Activated CD4-positive, alpha-beta T cell treated with anti-CD3 and anti-CD28 coated beads, Interleukin-2, amount 10 ng/mL, durations not matched to agents 24 days and 14 days (primary cell): Measurements from ENCODE around the gene WFIKKN2. TPM values are rescaled to one million over a fixed set of nuclear protein-coding genes. Genes with fewer than 3 reads are reported as not detected.
A peak's percentile ranks its signal among the peaks of the same experiment; 100 is the strongest.
"Not testable (repeated sequence)": the region's sequence is repeated elsewhere in the genome, so short reads cannot be mapped to it uniquely, and the experiment has no call there.

Experiments
- DNase-seq: peaks from one replicate; pipeline ENCODE4 v3.0.0; 2022
- H3K27ac Mint-ChIP-seq: one replicate; pipeline ENCODE4 v1.8.0; 2022; ENCODE audit warnings: mild to moderate bottlenecking, mixed read lengths
- H3K27me3 Mint-ChIP-seq: one replicate; pipeline ENCODE4 v1.8.0; 2022; ENCODE audit warnings: mixed read lengths
- H3K36me3 Mint-ChIP-seq: one replicate; pipeline ENCODE4 v1.8.0; 2022; ENCODE audit warnings: low read depth, mild to moderate bottlenecking, mixed read lengths
- H3K4me1 Mint-ChIP-seq: one replicate; pipeline ENCODE4 v1.8.0; 2021; ENCODE audit warnings: mixed read lengths
- H3K4me3 Mint-ChIP-seq: one replicate; pipeline ENCODE4 v1.8.0; 2022; ENCODE audit warnings: mild to moderate bottlenecking, moderate library complexity, mixed read lengths
- H3K9me3 Mint-ChIP-seq: one replicate; pipeline ENCODE4 v1.8.0; 2021; ENCODE audit warnings: mixed read lengths
- intact Hi-C: fragments of 100-400 bp; cut with micrococcal nuclease; formaldehyde crosslinking; loops from one replicate; pipeline ENCODE4 v1.15.1; 2023
- total RNA-seq: library from RNA; stranded (reverse); gene quantifications from 2 replicates; pipeline ENCODE4 v1.2.3, GENCODE V29; 2022

WFIKKN2 gene
- total RNA-seq, 1 donor from 2014 or later: not detected

GRCh38 chr17:50843150-50843905 is 7.9 kb downstream of the WFIKKN2 start:
- Mint-ChIP-seq H3K4me3 (no peak overlapping the region), H3K9me3 (no peaks in the 10 kb centered on the region), H3K36me3 (no peaks in the 10 kb centered on the region), H3K4me1 (peaks cover 3% of the 10 kb centered on the region), H3K27me3 (no peaks in the 10 kb centered on the region), H3K27ac (no peak overlapping the region)
- intact Hi-C loops: loop anchor here (5.0 kb wide), 1 partner anchor 296 kb away; the partner anchor contains the start of gene SPATA20
- no peak for DNase-seq

DNA sequence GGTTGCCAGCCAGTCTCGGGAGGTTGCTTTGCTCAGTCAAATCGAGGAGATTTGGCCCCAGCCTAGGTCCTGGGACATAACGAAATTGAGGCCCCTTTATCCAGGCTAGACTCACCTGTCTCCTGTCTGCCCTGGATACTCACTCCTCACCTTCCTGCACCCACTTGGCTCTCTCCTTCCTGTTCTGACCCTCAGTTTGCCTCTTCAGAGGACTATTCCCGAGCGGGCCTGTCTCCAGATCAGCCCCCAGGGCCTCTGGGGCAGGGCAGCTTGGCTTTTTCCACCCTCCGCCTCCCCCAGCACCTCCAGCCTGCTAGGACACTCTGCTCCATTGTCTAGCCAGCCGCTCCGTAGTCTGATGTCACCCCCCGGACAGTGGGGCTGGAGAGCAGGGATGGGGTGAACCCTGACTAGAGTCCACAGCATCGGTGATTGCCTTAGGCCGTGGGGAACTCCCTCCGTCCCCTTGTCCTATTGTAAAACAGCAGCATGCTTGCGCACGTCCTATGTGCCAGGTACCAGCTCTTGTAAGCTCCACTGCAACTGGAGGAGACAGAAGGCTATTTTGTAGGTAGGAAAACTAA is 8.8 kb downstream of the WFIKKN2 start:
- intact Hi-C loops: loop anchor here (5.0 kb wide), 1 partner anchor 297 kb away; the partner anchor contains the start of gene SPATA20
- no peaks in the 10 kb centered on the region for H3K36me3 Mint-ChIP-seq
- no peaks in the 10 kb centered on the region for H3K27me3 Mint-ChIP-seq
- H3K4me1 Mint-ChIP-seq: peaks cover 3% of the 10 kb centered on the region
- no peak for DNase-seq
- H3K4me3 Mint-ChIP-seq: no peak overlapping the region
- H3K9me3 Mint-ChIP-seq: no peaks in the 10 kb centered on the region
- H3K27ac Mint-ChIP-seq: no peak overlapping the region

DNA sequence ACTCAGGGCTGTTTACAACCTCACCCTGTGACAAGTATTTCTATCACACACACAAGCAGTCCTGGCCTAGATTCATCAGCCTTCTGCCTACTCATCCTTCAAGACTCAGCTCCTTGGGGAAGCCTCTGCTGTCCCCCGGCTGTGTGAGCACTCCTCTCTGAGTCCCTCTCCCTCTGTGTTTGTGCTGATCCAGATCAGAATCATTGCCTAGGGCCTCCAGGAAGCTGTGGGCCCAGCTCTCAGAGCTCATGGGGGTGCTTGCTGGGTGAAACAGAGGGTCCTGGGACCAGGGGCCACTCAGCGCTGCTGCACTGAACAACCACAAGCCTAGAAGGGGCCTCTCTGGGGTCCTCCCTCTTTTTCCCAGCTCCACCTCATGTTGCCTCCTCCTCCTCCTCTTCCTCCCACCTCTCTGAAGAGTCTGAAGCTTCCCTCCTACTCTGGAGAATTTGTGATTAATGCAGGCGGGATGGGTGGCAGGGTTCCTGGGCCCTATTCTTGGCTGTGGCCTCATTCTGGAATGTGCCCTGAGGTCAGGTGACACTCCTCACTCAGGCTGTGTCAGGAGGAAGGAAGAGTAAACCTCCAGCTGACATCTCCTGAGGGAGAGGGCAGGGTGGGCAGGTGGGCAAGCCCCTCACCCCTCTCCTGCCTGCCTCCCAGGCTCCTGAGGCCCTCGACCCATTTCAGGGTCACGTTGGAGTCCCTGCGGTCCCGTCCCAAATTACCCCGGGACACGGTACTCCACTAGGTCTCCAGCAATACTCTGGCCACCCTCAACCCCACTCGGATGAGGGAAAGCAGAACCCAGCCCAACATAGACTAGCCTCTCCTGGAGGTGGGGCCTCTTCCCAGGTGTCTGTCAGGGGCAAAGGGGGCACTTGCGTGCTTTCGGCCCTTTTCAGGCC is 10.1 kb downstream of the WFIKKN2 start:
- DNase-seq: no peak
- Mint-ChIP-seq H3K4me1 (peaks cover 3% of the 10 kb centered on the region), H3K27me3 (no peaks in the 10 kb centered on the region), H3K9me3 (no peaks in the 10 kb centered on the region), H3K4me3 (no peak overlapping the region), H3K36me3 (no peaks in the 10 kb centered on the region), H3K27ac (no peak overlapping the region)
- intact Hi-C loops: no loop called here

- DNase-seq: no peak
- Mint-ChIP-seq H3K4me3 (no peak overlapping the region), H3K27me3 (no peaks in the 10 kb centered on the region), H3K9me3 (no peaks in the 10 kb centered on the region), H3K27ac (no peak overlapping the region), H3K4me1 (peaks cover 10% of the 10 kb centered on the region), H3K36me3 (no peaks in the 10 kb centered on the region)
- intact Hi-C loops: no loop called here
Measured at GRCh38 chr17:50847566-50847965, 12.2 kb downstream of the WFIKKN2 start.

- Mint-ChIP-seq H3K4me1 (peaks cover 14% of the 10 kb centered on the region), H3K36me3 (no peaks in the 10 kb centered on the region), H3K9me3 (no peaks in the 10 kb centered on the region), H3K4me3 (no peak overlapping the region), H3K27ac (no peak overlapping the region), H3K27me3 (no peaks in the 10 kb centered on the region)
- DNase-seq: no peak
- intact Hi-C loops: no loop called here
Measured at GRCh38 chr17:50848039-50848438, 12.7 kb downstream of the WFIKKN2 start.

DNA sequence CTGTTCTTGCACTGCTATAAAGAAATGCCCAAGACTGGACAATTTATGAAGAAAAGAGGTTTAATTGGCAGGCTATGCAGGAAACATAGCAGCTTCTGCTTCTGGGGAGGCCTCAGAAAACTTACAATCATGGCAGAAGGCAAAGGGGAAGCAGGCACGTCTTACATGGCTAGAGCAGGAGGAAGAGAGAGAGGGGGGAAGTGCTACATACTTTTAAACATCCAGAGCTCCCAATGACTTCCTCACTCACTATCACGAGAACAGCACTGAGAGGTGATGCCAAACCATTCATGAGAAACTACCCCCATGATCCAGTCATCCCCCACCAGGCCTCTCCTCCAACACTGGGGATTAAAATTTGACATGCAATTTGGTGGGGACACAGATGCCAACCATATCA is 13.3 kb downstream of the WFIKKN2 start:
- intact Hi-C loops: no loop called here
- H3K9me3 Mint-ChIP-seq: no peaks in the 10 kb centered on the region
- H3K27ac Mint-ChIP-seq: no peak overlapping the region
- no peak overlapping the region for H3K4me3 Mint-ChIP-seq
- peaks cover 14% of the 10 kb centered on the region for H3K4me1 Mint-ChIP-seq
- no peak for DNase-seq
- H3K36me3 Mint-ChIP-seq: no peaks in the 10 kb centered on the region
- H3K27me3 Mint-ChIP-seq: peaks cover 2% of the 10 kb centered on the region

GRCh38 chr17:50850640-50851039 is 15.3 kb downstream of the WFIKKN2 start:
- intact Hi-C loops: no loop called here
- DNase-seq: no peak

DNA sequence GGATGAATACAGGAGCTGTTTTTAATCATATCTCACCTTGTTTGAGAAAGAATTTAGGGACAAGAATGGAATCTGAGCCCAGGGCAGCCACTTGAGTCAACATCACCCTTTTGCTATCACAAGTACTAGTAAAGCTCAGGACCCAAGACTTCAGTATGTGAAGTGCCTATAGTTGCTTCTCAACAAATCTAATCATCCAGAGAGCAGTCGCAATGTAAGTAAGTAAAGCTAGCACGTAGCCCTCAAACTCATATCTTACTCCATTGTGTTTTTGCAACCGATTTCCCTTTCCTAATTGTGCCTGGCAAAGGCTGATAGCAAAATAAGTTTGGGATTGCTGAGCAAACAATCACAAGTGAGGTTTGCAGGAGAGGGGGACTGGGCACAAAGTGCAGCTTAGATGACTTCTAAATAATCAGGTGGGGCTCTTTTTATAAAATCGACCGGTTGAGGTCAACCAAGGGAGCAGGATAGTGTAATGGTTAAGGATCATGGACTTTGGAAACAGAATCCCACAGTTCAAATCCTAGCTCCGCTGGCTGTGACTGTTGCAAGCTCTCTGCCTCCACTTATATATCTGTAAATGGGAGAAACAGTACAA is 17.7 kb downstream of the WFIKKN2 start:
- no peak for DNase-seq
- Mint-ChIP-seq H3K4me3 (peak overlapping the region; percentile 53), H3K27me3 (peaks cover 21% of the 10 kb centered on the region), H3K27ac (peak overlapping the region; percentile 82), H3K36me3 (no peaks in the 10 kb centered on the region), H3K4me1 (peaks cover 18% of the 10 kb centered on the region), H3K9me3 (no peaks in the 10 kb centered on the region)
- intact Hi-C loops: no loop called here

More at GRCh38 chr17:50850640-50851039, 15.3 kb downstream of the WFIKKN2 start:
- H3K4me1 Mint-ChIP-seq: peaks cover 14% of the 10 kb centered on the region
- H3K36me3 Mint-ChIP-seq: no peaks in the 10 kb centered on the region
- H3K4me3 Mint-ChIP-seq: no peak overlapping the region
- H3K27me3 Mint-ChIP-seq: peaks cover 13% of the 10 kb centered on the region
- no peak overlapping the region for H3K27ac Mint-ChIP-seq
- no peaks in the 10 kb centered on the region for H3K9me3 Mint-ChIP-seq

DNA sequence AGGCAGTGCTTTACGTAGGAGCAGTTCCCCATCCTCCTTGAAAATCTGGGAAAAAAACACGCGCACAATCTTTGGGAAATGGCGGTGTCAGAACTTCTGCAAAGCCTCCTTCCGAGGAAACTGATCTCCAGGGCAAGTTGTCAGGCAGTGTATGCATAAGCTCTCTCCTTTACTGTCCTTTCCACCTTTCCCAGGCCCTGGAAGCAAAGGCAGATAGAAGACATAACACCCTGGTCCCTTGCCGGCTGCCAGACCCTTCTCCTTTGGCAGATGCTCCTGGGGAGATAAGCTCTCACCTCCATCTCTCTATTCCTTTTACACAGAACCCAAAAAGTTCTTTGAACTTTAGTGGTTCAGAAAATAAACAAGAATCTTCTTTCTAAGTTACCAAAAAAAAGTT is 18.4 kb downstream of the WFIKKN2 start:
- H3K4me1 Mint-ChIP-seq: peaks cover 18% of the 10 kb centered on the region
- H3K36me3 Mint-ChIP-seq: no peaks in the 10 kb centered on the region
- H3K4me3 Mint-ChIP-seq: no peak overlapping the region
- H3K9me3 Mint-ChIP-seq: no peaks in the 10 kb centered on the region
- H3K27ac Mint-ChIP-seq: no peak overlapping the region
- DNase-seq: no peak
- peaks cover 23% of the 10 kb centered on the region for H3K27me3 Mint-ChIP-seq
- intact Hi-C loops: no loop called here

- peaks cover under 1% of the 10 kb centered on the region for H3K36me3 Mint-ChIP-seq
- H3K27ac Mint-ChIP-seq: no peak overlapping the region
- no peak overlapping the region for H3K4me3 Mint-ChIP-seq
- peaks cover 23% of the 10 kb centered on the region for H3K27me3 Mint-ChIP-seq
- intact Hi-C loops: no loop called here
- DNase-seq: no peak
- no peaks in the 10 kb centered on the region for H3K9me3 Mint-ChIP-seq
- peaks cover 18% of the 10 kb centered on the region for H3K4me1 Mint-ChIP-seq
Measured at GRCh38 chr17:50855708-50856330, 20.4 kb downstream of the WFIKKN2 start.

DNA sequence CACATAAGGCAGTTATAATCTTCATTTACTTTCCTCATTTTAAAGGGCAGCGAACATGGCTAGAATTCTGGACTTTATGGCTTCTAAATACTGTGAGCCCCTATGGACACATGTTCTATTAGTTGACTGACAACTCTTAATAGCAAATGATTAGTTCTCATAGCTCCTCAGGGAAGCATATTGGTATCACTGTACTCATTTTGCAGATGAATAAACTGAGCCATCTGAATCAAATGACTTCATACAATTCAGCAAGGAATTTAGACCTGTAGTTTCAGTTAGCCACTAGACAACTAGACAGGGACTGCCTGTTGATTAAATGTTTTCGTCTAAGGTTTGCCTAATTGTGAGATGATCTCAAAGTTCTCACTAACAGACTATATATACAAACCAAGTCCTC is 21.0 kb downstream of the WFIKKN2 start:
- H3K9me3 Mint-ChIP-seq: no peaks in the 10 kb centered on the region
- intact Hi-C loops: no loop called here
- H3K27ac Mint-ChIP-seq: no peak overlapping the region
- no peak overlapping the region for H3K4me3 Mint-ChIP-seq
- H3K27me3 Mint-ChIP-seq: peaks cover 23% of the 10 kb centered on the region
- H3K36me3 Mint-ChIP-seq: peaks cover 4% of the 10 kb centered on the region
- no peak for DNase-seq
- H3K4me1 Mint-ChIP-seq: peaks cover 18% of the 10 kb centered on the region

DNA sequence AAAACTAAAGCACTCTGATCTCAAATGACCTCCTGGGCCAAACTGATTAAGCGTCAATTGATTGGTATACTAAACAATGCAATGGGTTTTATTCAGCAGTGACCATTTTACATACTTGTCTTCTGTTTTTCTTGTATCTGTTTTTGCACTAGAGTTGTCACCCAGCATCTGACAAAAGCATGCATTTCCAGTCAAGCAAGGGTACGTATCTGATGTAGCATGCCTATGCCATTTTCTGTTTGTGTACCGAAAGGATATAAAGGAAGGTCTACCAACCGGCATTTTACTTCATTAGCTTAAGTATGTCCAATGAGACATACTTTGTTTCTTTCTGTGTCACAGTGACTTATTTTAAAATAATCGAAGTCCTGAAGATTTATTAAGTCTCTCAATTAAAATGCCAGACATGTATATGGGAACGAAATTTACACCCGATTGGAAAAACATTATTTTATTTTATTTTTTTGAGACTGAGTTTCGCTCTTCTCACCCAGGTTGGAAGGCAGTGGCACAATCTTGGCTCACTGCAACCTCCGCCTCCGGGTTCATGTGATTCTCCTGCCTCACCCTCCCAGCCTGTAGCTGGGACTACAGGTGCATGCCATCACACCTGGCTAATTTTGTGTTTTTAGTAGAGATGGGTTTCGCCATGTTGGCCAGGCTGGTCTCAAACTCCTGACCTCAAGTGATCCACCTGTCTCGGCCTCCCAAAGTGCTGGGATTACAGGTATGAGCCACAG is 23.3 kb downstream of the WFIKKN2 start:
- peaks cover 19% of the 10 kb centered on the region for H3K36me3 Mint-ChIP-seq
- intact Hi-C loops: no loop called here
- H3K4me3 Mint-ChIP-seq: no peak overlapping the region
- H3K27ac Mint-ChIP-seq: no peak overlapping the region
- H3K9me3 Mint-ChIP-seq: no peaks in the 10 kb centered on the region
- H3K4me1 Mint-ChIP-seq: peaks cover 16% of the 10 kb centered on the region
- no peak for DNase-seq
- peaks cover 21% of the 10 kb centered on the region for H3K27me3 Mint-ChIP-seq

GRCh38 chr17:50859727-50860126 is 24.3 kb downstream of the WFIKKN2 start:
- not testable (repeated sequence) for H3K27ac Mint-ChIP-seq, H3K9me3 Mint-ChIP-seq, DNase-seq, H3K4me3 Mint-ChIP-seq
- peaks cover 23% of the 10 kb centered on the region for H3K4me1 Mint-ChIP-seq
- H3K36me3 Mint-ChIP-seq: peaks cover 19% of the 10 kb centered on the region
- intact Hi-C loops: loop anchor here (2.0 kb wide), 1 partner anchor 21 kb away; no protein-coding TSS in a partner anchor
- peaks cover 15% of the 10 kb centered on the region for H3K27me3 Mint-ChIP-seq
